Measurements from ENCODE around the gene WDR82.

WDR82 gene

GRCh38 chr3:52317208-52318000 lies 39.0 kb upstream of the WDR82 start:
- H3K4me1 ChIP-seq (ENCODE audit: insufficient read depth, low read length) = no peaks in the 10 kb centered on the region; the same call in 1 of the 2 replicates
- no peak overlapping the region for H3K27ac ChIP-seq (ENCODE audit: low read depth, low read length)
- H3K9ac ChIP-seq (ENCODE audit: low read depth, low read length) = 0 out of 2 replicates have a peak overlapping the region, but pooled peaks have one; percentile 29
- 21% methylated on average over 43 of the region's 45 CpGs for WGBS
- no peaks in the 10 kb centered on the region for H3K36me3 ChIP-seq (ENCODE audit: insufficient read depth, low read length)
- H3K4me3 ChIP-seq (ENCODE audit: low read length) = peak overlapping the region; percentile 57
- H3K9me3 ChIP-seq (ENCODE audit: insufficient read depth, low read depth, low read length) = no peaks in the 10 kb centered on the region
- peaks cover 15% of the 10 kb centered on the region for H3K27me3 ChIP-seq (ENCODE audit: insufficient read depth, low read length)

- peak within 1 kb of the TSS; percentile 57 for H3K4me3 ChIP-seq (ENCODE audit: low read length)
- no peaks in the 10 kb centered on the region for H3K9me3 ChIP-seq (ENCODE audit: insufficient read depth, low read depth, low read length)
- H3K27ac ChIP-seq (ENCODE audit: low read depth, low read length) = no peak within 1 kb of the TSS
- peaks cover 15% of the 10 kb centered on the region for H3K27me3 ChIP-seq (ENCODE audit: insufficient read depth, low read length)
- 94% methylated on average over 3 of the region's 3 CpGs for WGBS
- no peak within 1 kb of the TSS for H3K9ac ChIP-seq (ENCODE audit: low read depth, low read length)
- H3K4me1 ChIP-seq (ENCODE audit: insufficient read depth, low read length) = no peaks in the 10 kb centered on the region; the same call in 1 of the 2 replicates
- no peaks in the 10 kb centered on the region for H3K36me3 ChIP-seq (ENCODE audit: insufficient read depth, low read length)
These were observed 37.7 kb upstream of the WDR82 start, which contains the start of gene DNAH1 for GRCh38 chr3:52315977-52316764. TSS of gene DNAH1 (plus strand) at chr3:52316319. CDS start at chr3:52322443, 6,124 bp downstream.

GRCh38 chr3:52315006-52315405 lies 36.6 kb upstream of the WDR82 start:
- no peak overlapping the region for H3K27ac ChIP-seq (ENCODE audit: low read depth, low read length)
- H3K9me3 ChIP-seq (ENCODE audit: insufficient read depth, low read depth, low read length) = no peaks in the 10 kb centered on the region
- peaks cover 15% of the 10 kb centered on the region for H3K27me3 ChIP-seq (ENCODE audit: insufficient read depth, low read length)
- no peaks in the 10 kb centered on the region for H3K36me3 ChIP-seq (ENCODE audit: insufficient read depth, low read length)
- no peak overlapping the region for H3K9ac ChIP-seq (ENCODE audit: low read depth, low read length)
- no peaks in the 10 kb centered on the region; the same call in 1 of the 2 replicates for H3K4me1 ChIP-seq (ENCODE audit: insufficient read depth, low read length)
- no peak overlapping the region for H3K4me3 ChIP-seq (ENCODE audit: low read length)
- 92% methylated on average over 6 of the region's 6 CpGs for WGBS

- no peaks in the 10 kb centered on the region for H3K9me3 ChIP-seq (ENCODE audit: insufficient read depth, low read depth, low read length)
- 93% methylated on average over 3 of the region's 3 CpGs for WGBS
- peaks cover 15% of the 10 kb centered on the region for H3K27me3 ChIP-seq (ENCODE audit: insufficient read depth, low read length)
- no peaks in the 10 kb centered on the region for H3K36me3 ChIP-seq (ENCODE audit: insufficient read depth, low read length)
- H3K4me3 ChIP-seq (ENCODE audit: low read length) = no peak overlapping the region
- H3K27ac ChIP-seq (ENCODE audit: low read depth, low read length) = no peak overlapping the region
- H3K9ac ChIP-seq (ENCODE audit: low read depth, low read length) = no peak overlapping the region
- no peaks in the 10 kb centered on the region; the same call in 1 of the 2 replicates for H3K4me1 ChIP-seq (ENCODE audit: insufficient read depth, low read length)
These were observed 36.0 kb upstream of the WDR82 start for GRCh38 chr3:52314489-52314888.

- H3K9ac ChIP-seq (ENCODE audit: low read depth, low read length) = no peak overlapping the region
- 62% methylated on average over 4 of the region's 4 CpGs for WGBS
- H3K4me1 ChIP-seq (ENCODE audit: insufficient read depth, low read length) = no peaks in the 10 kb centered on the region; the same call in 1 of the 2 replicates
- no peak overlapping the region for H3K27ac ChIP-seq (ENCODE audit: low read depth, low read length)
- H3K9me3 ChIP-seq (ENCODE audit: insufficient read depth, low read depth, low read length) = no peaks in the 10 kb centered on the region
- H3K36me3 ChIP-seq (ENCODE audit: insufficient read depth, low read length) = no peaks in the 10 kb centered on the region
- H3K4me3 ChIP-seq (ENCODE audit: low read length) = no peak overlapping the region
- peaks cover 11% of the 10 kb centered on the region for H3K27me3 ChIP-seq (ENCODE audit: insufficient read depth, low read length)
These were observed 35.3 kb upstream of the WDR82 start for GRCh38 chr3:52313774-52314188.

- Histone ChIP-seq H3K36me3 (ENCODE audit: insufficient read depth, low read length) (no peaks in the 10 kb centered on the region), H3K27me3 (ENCODE audit: insufficient read depth, low read length) (peaks cover 6% of the 10 kb centered on the region), H3K4me1 (ENCODE audit: insufficient read depth, low read length) (no peaks in the 10 kb centered on the region; the same call in 1 of the 2 replicates), H3K27ac (ENCODE audit: low read depth, low read length) (no peak overlapping the region), H3K4me3 (ENCODE audit: low read length) (no peak overlapping the region), H3K9me3 (ENCODE audit: insufficient read depth, low read depth, low read length) (no peaks in the 10 kb centered on the region), H3K9ac (ENCODE audit: low read depth, low read length) (no peak overlapping the region)
- 100% methylated on average over 1 of the region's 2 CpGs for WGBS
These were observed 34.8 kb upstream of the WDR82 start for GRCh38 chr3:52313188-52313773.

GRCh38 chr3:52311576-52312119 lies 33.2 kb upstream of the WDR82 start:
- Histone ChIP-seq H3K4me1 (ENCODE audit: insufficient read depth, low read length) (no peaks in the 10 kb centered on the region; the same call in 1 of the 2 replicates), H3K36me3 (ENCODE audit: insufficient read depth, low read length) (no peaks in the 10 kb centered on the region), H3K27ac (ENCODE audit: low read depth, low read length) (no peak overlapping the region), H3K9ac (ENCODE audit: low read depth, low read length) (no peak overlapping the region), H3K9me3 (ENCODE audit: insufficient read depth, low read depth, low read length) (no peaks in the 10 kb centered on the region), H3K27me3 (ENCODE audit: insufficient read depth, low read length) (no peaks in the 10 kb centered on the region), H3K4me3 (ENCODE audit: low read length) (no peak overlapping the region)
- WGBS = 80% methylated on average over 9 of the region's 9 CpGs

GRCh38 chr3:52310861-52311575 lies 32.6 kb upstream of the WDR82 start:
- 85% methylated on average over 9 of the region's 9 CpGs for WGBS
- no peak overlapping the region for H3K4me3 ChIP-seq (ENCODE audit: low read length)
- no peak overlapping the region for H3K9ac ChIP-seq (ENCODE audit: low read depth, low read length)
- no peaks in the 10 kb centered on the region for H3K36me3 ChIP-seq (ENCODE audit: insufficient read depth, low read length)
- H3K9me3 ChIP-seq (ENCODE audit: insufficient read depth, low read depth, low read length) = no peaks in the 10 kb centered on the region
- no peaks in the 10 kb centered on the region for H3K27me3 ChIP-seq (ENCODE audit: insufficient read depth, low read length)
- H3K27ac ChIP-seq (ENCODE audit: low read depth, low read length) = no peak overlapping the region
- H3K4me1 ChIP-seq (ENCODE audit: insufficient read depth, low read length) = no peaks in the 10 kb centered on the region; the same call in 1 of the 2 replicates

- Histone ChIP-seq H3K36me3 (ENCODE audit: insufficient read depth, low read length) (no peaks in the 10 kb centered on the region), H3K4me3 (ENCODE audit: low read length) (no peak overlapping the region), H3K27ac (ENCODE audit: low read depth, low read length) (no peak overlapping the region), H3K27me3 (ENCODE audit: insufficient read depth, low read length) (no peaks in the 10 kb centered on the region), H3K4me1 (ENCODE audit: insufficient read depth, low read length) (no peaks in the 10 kb centered on the region), H3K9ac (ENCODE audit: low read depth, low read length) (no peak overlapping the region), H3K9me3 (ENCODE audit: insufficient read depth, low read depth, low read length) (no peaks in the 10 kb centered on the region)
- 68% methylated on average over 1 of the region's 1 CpG for WGBS
These were observed 29.9 kb upstream of the WDR82 start for GRCh38 chr3:52308308-52308707.

GRCh38 chr3:52306978-52307377 lies 28.5 kb upstream of the WDR82 start:
- no peak overlapping the region for H3K27ac ChIP-seq (ENCODE audit: low read depth, low read length)
- no peaks in the 10 kb centered on the region for H3K4me1 ChIP-seq (ENCODE audit: insufficient read depth, low read length)
- no peaks in the 10 kb centered on the region for H3K36me3 ChIP-seq (ENCODE audit: insufficient read depth, low read length)
- no peak overlapping the region for H3K4me3 ChIP-seq (ENCODE audit: low read length)
- no peak overlapping the region for H3K9ac ChIP-seq (ENCODE audit: low read depth, low read length)
- H3K27me3 ChIP-seq (ENCODE audit: insufficient read depth, low read length) = no peaks in the 10 kb centered on the region
- no peaks in the 10 kb centered on the region for H3K9me3 ChIP-seq (ENCODE audit: insufficient read depth, low read depth, low read length)
- WGBS = 78% methylated on average over 4 of the region's 4 CpGs
